HL-60 (cell line): Measurements from ENCODE around the gene VPS13D.

Experiments used
- GABPA ChIP-seq: IDR thresholded peaks from 2 replicates; pipeline ENCODE4 v1.6.1; 2012; ENCODE audit warnings: low read depth
- POLR2AphosphoS5 ChIP-seq: IDR thresholded peaks from 2 replicates; pipeline ENCODE4 v1.6.1; 2012; ENCODE audit warnings: low read depth
- REST ChIP-seq: IDR thresholded peaks from 2 replicates; pipeline ENCODE4 v1.6.1; 2012; ENCODE audit warnings: low read depth; ENCODE audit not compliant: insufficient replicate concordance
- SPI1 ChIP-seq: IDR thresholded peaks from 2 replicates; pipeline ENCODE4 v1.6.1; 2012; ENCODE audit warnings: low read depth, mild to moderate bottlenecking, borderline replicate concordance
- TF ChIP-seq, protein P1 (sequence below): IDR thresholded peaks from one replicate; pipeline ENCODE4 v1.5.1; 2011; ENCODE audit warnings: low read length, control low read depth, inconsistent platforms; ENCODE audit not compliant: insufficient read depth

DNA sequence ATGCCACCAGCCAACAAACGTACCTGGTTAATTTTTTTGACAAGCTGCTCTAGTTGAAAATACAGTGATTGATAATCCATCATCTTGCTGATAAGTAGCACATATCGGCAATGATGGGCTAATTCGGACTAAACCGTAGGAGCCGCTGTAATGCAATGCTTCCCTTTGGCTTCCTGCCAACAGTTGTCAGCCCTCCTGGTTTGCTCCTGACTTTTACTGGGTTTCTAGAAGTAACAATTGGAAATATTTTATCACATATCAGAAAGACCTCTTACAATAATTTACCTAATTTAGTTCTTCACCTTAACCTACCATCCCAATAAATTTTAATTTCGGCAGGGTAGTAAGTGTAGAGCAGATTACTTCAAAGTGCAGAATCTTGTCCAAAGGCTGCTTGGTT lies 239.7 kb downstream of the VPS13D start:
- TF ChIP-seq, protein P1, sequence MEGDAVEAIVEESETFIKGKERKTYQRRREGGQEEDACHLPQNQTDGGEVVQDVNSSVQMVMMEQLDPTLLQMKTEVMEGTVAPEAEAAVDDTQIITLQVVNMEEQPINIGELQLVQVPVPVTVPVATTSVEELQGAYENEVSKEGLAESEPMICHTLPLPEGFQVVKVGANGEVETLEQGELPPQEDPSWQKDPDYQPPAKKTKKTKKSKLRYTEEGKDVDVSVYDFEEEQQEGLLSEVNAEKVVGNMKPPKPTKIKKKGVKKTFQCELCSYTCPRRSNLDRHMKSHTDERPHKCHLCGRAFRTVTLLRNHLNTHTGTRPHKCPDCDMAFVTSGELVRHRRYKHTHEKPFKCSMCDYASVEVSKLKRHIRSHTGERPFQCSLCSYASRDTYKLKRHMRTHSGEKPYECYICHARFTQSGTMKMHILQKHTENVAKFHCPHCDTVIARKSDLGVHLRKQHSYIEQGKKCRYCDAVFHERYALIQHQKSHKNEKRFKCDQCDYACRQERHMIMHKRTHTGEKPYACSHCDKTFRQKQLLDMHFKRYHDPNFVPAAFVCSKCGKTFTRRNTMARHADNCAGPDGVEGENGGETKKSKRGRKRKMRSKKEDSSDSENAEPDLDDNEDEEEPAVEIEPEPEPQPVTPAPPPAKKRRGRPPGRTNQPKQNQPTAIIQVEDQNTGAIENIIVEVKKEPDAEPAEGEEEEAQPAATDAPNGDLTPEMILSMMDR, result no peak
- TF ChIP-seq POLR2AphosphoS5, result no peak
- no peak for TF ChIP-seq REST
- TF ChIP-seq GABPA, result no peak
- no peak for TF ChIP-seq SPI1
